ENCODE data around the gene RALGAPA1. TPM values are rescaled to one million over a fixed set of nuclear protein-coding genes. Genes with fewer than 3 reads are reported as not detected.

RALGAPA1 gene
- total and polyA plus RNA-seq, 2 of the 13 experiments (the other 11 are each of a cell fraction or from before 2014, with no cell fraction given): 65.0 to 89.2 TPM

GRCh38 chr14:35806006-35806907 is 2.8 kb downstream of the RALGAPA1 start (continued):
- TF ChIP-seq GPBP1L1 (CRISPR knock-in tag; IDR thresholded peaks at IDR 0.05) (no peak), ELK4 (CRISPR knock-in tag; IDR thresholded peaks at IDR 0.05; ENCODE audit: borderline replicate concordance) (no peak), AKNA (CRISPR knock-in tag; IDR thresholded peaks at IDR 0.05; ENCODE audit: borderline replicate concordance) (no peak), ZNF142 (CRISPR knock-in tag; IDR thresholded peaks at IDR 0.05) (0 out of 2 replicates have a peak, but pooled peaks have one; percentile 44), SP5 (CRISPR knock-in tag; IDR thresholded peaks at IDR 0.05; ENCODE audit: borderline replicate concordance, low read depth) (peak; percentile 79), SRSF9 (IDR thresholded peaks at IDR 0.05; ENCODE audit: borderline replicate concordance, insufficient read depth, low read depth, low read length, poor library complexity, severe bottlenecking) (no peak), HMGXB4 (CRISPR knock-in tag; IDR thresholded peaks at IDR 0.05; ENCODE audit: borderline replicate concordance in 1 of 2, low read depth in 1 of 2) (peak in 1 of 2 experiments; percentile 28; a peak in 2 of 4 replicates)
- TF ChIP-seq, protein P1, sequence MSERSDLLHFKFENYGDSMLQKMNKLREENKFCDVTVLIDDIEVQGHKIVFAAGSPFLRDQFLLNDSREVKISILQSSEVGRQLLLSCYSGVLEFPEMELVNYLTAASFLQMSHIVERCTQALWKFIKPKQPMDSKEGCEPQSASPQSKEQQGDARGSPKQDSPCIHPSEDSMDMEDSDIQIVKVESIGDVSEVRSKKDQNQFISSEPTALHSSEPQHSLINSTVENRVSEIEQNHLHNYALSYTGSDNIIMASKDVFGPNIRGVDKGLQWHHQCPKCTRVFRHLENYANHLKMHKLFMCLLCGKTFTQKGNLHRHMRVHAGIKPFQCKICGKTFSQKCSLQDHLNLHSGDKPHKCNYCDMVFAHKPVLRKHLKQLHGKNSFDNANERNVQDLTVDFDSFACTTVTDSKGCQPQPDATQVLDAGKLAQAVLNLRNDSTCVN (CRISPR knock-in tag; IDR thresholded peaks at IDR 0.05; ENCODE audit: borderline replicate concordance): no peak
